ENCODE data around the gene LPP. TPM values are rescaled to one million over a fixed set of nuclear protein-coding genes. Genes with fewer than 3 reads are reported as not detected.
A peak's percentile ranks its signal among the peaks of the same experiment; 100 is the strongest.
"Not testable (repeated sequence)": the region's sequence is repeated elsewhere in the genome, so short reads cannot be mapped to it uniquely, and the experiment has no call there.

LPP gene
- total RNA-seq, 1 experiment from 2014 or later = 20.2 TPM

DNA sequence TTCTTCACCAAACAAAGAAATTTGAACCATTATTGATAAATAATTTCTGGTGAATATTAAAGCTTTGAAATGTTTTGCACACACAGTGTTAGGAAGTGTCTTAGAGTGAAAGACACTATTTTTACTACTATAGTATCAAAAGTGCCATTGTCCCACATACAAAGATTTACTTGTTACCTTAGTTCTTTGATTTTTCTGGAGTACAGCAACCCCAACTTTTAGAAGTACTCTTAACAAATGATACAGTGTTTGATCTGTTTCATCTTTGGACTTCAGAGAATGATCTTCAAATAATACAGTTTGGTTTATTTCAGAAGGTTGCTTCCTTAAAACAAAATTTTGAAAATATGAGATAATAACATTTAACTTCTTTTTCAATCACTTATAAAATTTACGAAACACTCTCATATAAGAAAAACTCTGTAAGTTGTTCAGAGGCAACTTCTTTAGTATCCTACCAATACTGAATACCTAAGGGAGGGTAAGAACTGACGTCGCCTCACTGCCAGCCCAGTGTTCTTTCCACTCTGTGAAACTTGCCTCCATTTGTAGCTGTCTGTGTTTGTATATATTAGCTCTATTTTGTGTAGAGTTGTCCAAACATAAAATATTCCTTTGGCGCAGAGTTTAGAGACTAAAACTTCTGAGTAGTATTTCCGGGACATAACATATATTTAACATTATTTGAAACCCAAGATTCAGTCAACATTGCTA is 464.2 kb downstream of the LPP start:
- DNase-seq (ENCODE audit: low read depth, low spot score) = peak; percentile 50
- in situ Hi-C loops (cut with HindIII; ENCODE audit: low pct_unique_long_range_greater_than_20kb, low sequenced_read_pairs) = no loop called here

GRCh38 chr3:188620752-188621151 is 466.8 kb downstream of the LPP start:
- no peak for DNase-seq (ENCODE audit: low read depth, low spot score)
- in situ Hi-C loops (cut with HindIII; ENCODE audit: low pct_unique_long_range_greater_than_20kb, low sequenced_read_pairs) = no loop called here

GRCh38 chr3:188624384-188624783 is 470.4 kb downstream of the LPP start:
- in situ Hi-C loops (cut with HindIII; ENCODE audit: low pct_unique_long_range_greater_than_20kb, low sequenced_read_pairs) = no loop called here
- no peak for DNase-seq (ENCODE audit: low read depth, low spot score)

- in situ Hi-C loops (cut with HindIII; ENCODE audit: low pct_unique_long_range_greater_than_20kb, low sequenced_read_pairs) = no loop called here
- DNase-seq (ENCODE audit: low read depth, low spot score) = no peak
These were observed 470.9 kb downstream of the LPP start for GRCh38 chr3:188624828-188625227.

- peak; percentile 32 for DNase-seq (ENCODE audit: low read depth, low spot score)
- in situ Hi-C loops (cut with HindIII; ENCODE audit: low pct_unique_long_range_greater_than_20kb, low sequenced_read_pairs) = no loop called here
These were observed 473.7 kb downstream of the LPP start for GRCh38 chr3:188627652-188628051.

GRCh38 chr3:188631291-188632010 is 477.5 kb downstream of the LPP start:
- no peak for DNase-seq (ENCODE audit: low read depth, low spot score)
- in situ Hi-C loops (cut with HindIII; ENCODE audit: low pct_unique_long_range_greater_than_20kb, low sequenced_read_pairs) = no loop called here

- in situ Hi-C loops (cut with HindIII; ENCODE audit: low pct_unique_long_range_greater_than_20kb, low sequenced_read_pairs) = no loop called here
- DNase-seq (ENCODE audit: low read depth, low spot score) = no peak
These were observed 479.2 kb downstream of the LPP start for GRCh38 chr3:188633206-188633605.

GRCh38 chr3:188634285-188634684 is 480.3 kb downstream of the LPP start:
- DNase-seq (ENCODE audit: low read depth, low spot score) = no peak
- in situ Hi-C loops (cut with HindIII; ENCODE audit: low pct_unique_long_range_greater_than_20kb, low sequenced_read_pairs) = no loop called here

DNA sequence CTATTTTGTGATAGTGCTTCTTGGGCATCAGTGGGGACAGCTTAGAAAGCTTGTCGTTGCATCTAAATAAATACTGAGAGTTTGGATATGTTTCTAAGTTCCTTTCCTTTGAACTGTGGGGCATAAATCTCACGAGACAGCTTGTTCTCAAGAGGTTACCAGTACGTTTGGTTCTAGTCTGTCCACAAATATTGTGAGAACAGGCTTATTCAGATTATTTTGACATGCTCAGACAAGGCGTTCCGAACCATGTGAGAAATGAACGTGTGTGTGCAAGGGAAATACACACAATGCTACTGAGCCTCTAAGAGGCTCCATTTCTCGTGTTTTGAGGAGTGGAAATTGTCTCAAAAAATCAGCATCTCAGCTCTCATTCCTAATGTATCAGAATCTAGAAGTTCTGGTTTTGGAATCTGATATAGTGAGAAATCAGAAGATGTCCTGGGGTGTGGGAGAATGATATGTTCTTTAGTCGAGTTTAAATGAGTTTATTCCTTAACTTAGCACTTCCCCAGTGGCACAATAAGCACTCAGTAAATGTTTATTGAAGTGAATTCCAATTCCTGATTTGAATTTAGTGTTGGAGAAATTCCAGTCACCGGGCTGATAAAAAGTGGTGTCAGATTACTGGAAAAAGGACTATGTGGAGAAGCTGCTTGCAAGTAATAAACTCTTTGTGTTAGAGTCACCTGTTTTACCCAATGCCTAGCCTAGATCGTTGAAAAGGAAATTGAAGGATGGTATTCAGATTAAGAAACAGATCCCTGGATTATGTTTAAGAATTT is 481.5 kb downstream of the LPP start:
- no peak for DNase-seq (ENCODE audit: low read depth, low spot score)

GRCh38 chr3:188636292-188636691 is 482.3 kb downstream of the LPP start:
- DNase-seq (ENCODE audit: low read depth, low spot score); in situ Hi-C loops (cut with HindIII; ENCODE audit: low pct_unique_long_range_greater_than_20kb, low sequenced_read_pairs): not testable (repeated sequence)

More for the DNA sequence above, 481.5 kb downstream of the LPP start:
- in situ Hi-C loops (cut with HindIII; ENCODE audit: low pct_unique_long_range_greater_than_20kb, low sequenced_read_pairs) = no loop called here

DNA sequence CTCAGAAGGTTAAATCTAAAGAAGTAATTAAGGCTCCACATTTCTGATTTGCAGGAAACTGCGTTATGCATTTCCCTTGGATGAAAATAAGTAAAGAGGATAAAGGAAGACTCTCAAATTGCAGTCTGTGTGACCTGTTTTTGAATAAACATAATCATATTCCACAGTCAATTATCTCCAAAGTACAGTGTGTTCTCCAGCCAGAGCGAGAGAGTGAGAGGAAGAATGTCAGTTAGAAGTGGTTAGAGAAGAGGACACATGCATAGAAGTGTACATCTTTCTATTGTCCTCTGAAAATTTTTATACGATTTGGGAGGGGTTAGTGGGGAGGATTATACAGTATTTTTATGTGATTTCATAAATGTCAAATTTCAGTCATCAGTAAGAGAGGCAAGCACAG is 487.1 kb downstream of the LPP start:
- no peak for DNase-seq (ENCODE audit: low read depth, low spot score)
- in situ Hi-C loops (cut with HindIII; ENCODE audit: low pct_unique_long_range_greater_than_20kb, low sequenced_read_pairs) = no loop called here

- no peak for DNase-seq (ENCODE audit: low read depth, low spot score)
- in situ Hi-C loops (cut with HindIII; ENCODE audit: low pct_unique_long_range_greater_than_20kb, low sequenced_read_pairs) = no loop called here
These were observed 489.8 kb downstream of the LPP start for GRCh38 chr3:188643736-188644135.

DNA sequence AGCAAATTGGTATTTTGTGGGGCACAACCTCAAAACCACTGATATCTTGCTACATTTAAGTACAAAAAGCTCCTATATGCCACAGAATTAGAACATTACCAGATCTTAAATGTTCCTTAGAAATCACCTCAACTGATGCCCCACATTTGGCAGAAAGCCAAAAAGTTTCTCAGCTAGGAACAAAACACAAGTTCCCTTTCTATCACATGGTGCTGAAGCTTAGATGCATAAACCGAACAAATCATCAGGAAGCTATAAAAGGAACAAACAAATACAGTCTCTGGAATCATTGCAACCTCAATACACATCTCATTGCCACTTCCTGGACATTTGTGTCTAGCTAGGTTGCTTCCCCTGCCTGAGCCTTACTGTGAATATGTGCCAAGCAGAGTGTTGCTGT is 492.6 kb downstream of the LPP start:
- peak; percentile 41 for DNase-seq (ENCODE audit: low read depth, low spot score)
- in situ Hi-C loops (cut with HindIII; ENCODE audit: low pct_unique_long_range_greater_than_20kb, low sequenced_read_pairs) = no loop called here

GRCh38 chr3:188647237-188647636 is 493.3 kb downstream of the LPP start:
- in situ Hi-C loops (cut with HindIII; ENCODE audit: low pct_unique_long_range_greater_than_20kb, low sequenced_read_pairs) = no loop called here
- DNase-seq (ENCODE audit: low read depth, low spot score) = peak; percentile 6

DNA sequence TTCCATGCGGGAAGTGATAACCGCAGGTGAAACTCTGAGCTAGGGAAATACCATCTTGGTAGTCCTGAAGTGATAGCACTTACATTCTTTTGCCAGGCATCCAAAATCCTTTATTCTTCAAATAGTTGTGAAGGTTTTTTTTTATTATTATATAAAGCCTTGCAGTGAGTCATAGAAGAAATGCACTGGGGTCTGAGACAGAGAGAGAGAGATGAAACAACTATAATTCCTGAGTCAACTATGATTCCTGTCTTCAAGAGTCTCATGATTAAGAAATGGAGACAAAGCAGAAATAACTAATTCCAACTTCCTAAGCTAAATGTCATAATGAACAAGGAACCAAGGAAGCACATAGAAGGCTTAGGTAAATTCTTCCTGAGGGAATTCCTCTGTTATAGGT is 495.6 kb downstream of the LPP start:
- no peak for DNase-seq (ENCODE audit: low read depth, low spot score)

GRCh38 chr3:188656196-188656982 is 502.4 kb downstream of the LPP start:
- DNase-seq (ENCODE audit: low read depth, low spot score) = peak; percentile 70
- in situ Hi-C loops (cut with HindIII; ENCODE audit: low pct_unique_long_range_greater_than_20kb, low sequenced_read_pairs) = no loop called here

More for the DNA sequence above, 495.6 kb downstream of the LPP start:
- in situ Hi-C loops (cut with HindIII; ENCODE audit: low pct_unique_long_range_greater_than_20kb, low sequenced_read_pairs) = no loop called here

DNA sequence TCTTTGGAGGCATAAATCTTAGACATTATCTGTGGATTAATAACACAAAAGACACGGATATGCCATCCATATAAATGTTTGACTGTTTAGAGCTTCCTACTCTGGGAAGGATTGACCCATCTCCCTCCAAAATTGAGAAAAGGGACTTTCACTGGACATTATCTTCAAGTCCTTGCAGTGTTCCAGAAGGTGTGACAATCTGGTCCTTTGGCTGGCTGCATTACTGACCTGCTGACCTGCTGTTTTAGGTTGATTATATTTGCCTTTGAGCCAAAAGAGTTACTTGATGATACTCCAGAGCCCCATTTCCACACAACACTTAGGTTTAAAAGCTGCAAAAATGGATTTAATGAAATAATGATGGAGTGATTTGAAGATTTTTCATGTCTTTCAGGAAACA is 504.6 kb downstream of the LPP start:
- no peak for DNase-seq (ENCODE audit: low read depth, low spot score)
- in situ Hi-C loops (cut with HindIII; ENCODE audit: low pct_unique_long_range_greater_than_20kb, low sequenced_read_pairs) = no loop called here

Measured in SK-MEL-5 (cell line).